ENCODE results near the gene ULK2.
"Not testable (repeated sequence)": the region's sequence is repeated elsewhere in the genome, so short reads cannot be mapped to it uniquely, and the experiment has no call there.

Gene ULK2

GRCh38 chr17:19886116-19886515 lies 18.4 kb upstream of the ULK2 start:
- DNase-seq (ENCODE audit: insufficient read length) (no peak), FAIRE-seq (no peak)
- TF ChIP-seq POLR2AphosphoS5 (IDR thresholded peaks at IDR 0.05; ENCODE audit: low read depth, low read length), result no peak
- TF ChIP-seq TAF1 (IDR thresholded peaks at IDR 0.05; ENCODE audit: borderline replicate concordance, low read depth, low read length), result no peak
- no peak for TF ChIP-seq POLR2A (IDR thresholded peaks at IDR 0.05; ENCODE audit: low read depth, low read length)

- FAIRE-seq, result no peak
- no peak for DNase-seq (ENCODE audit: insufficient read length)
- TF ChIP-seq TAF1 (IDR thresholded peaks at IDR 0.05; ENCODE audit: borderline replicate concordance, low read depth, low read length) (no peak), POLR2A (IDR thresholded peaks at IDR 0.05; ENCODE audit: low read depth, low read length) (no peak), POLR2AphosphoS5 (IDR thresholded peaks at IDR 0.05; ENCODE audit: low read depth, low read length) (no peak)
Observed at GRCh38 chr17:19883537-19884215, 15.9 kb upstream of the ULK2 start.

- TF ChIP-seq POLR2AphosphoS5 (IDR thresholded peaks at IDR 0.05; ENCODE audit: low read depth, low read length) (no peak), POLR2A (IDR thresholded peaks at IDR 0.05; ENCODE audit: low read depth, low read length) (no peak), TAF1 (IDR thresholded peaks at IDR 0.05; ENCODE audit: borderline replicate concordance, low read depth, low read length) (no peak)
- DNase-seq (ENCODE audit: insufficient read length) (no peak), FAIRE-seq (no peak)
Observed at GRCh38 chr17:19880393-19880792, 12.7 kb upstream of the ULK2 start.

GRCh38 chr17:19877364-19877945 lies 9.7 kb upstream of the ULK2 start:
- FAIRE-seq (no peak), DNase-seq (ENCODE audit: insufficient read length) (no peak)
- TF ChIP-seq POLR2A (IDR thresholded peaks at IDR 0.05; ENCODE audit: low read depth, low read length) (no peak), POLR2AphosphoS5 (IDR thresholded peaks at IDR 0.05; ENCODE audit: low read depth, low read length) (no peak), TAF1 (IDR thresholded peaks at IDR 0.05; ENCODE audit: borderline replicate concordance, low read depth, low read length) (no peak)

GRCh38 chr17:19876529-19877161 lies 8.9 kb upstream of the ULK2 start:
- TF ChIP-seq TAF1 (IDR thresholded peaks at IDR 0.05; ENCODE audit: borderline replicate concordance, low read depth, low read length) (no peak), POLR2AphosphoS5 (IDR thresholded peaks at IDR 0.05; ENCODE audit: low read depth, low read length) (no peak), POLR2A (IDR thresholded peaks at IDR 0.05; ENCODE audit: low read depth, low read length) (no peak)
- DNase-seq (ENCODE audit: insufficient read length), result no peak
- FAIRE-seq, result no peak

GRCh38 chr17:19874256-19874655 lies 6.5 kb upstream of the ULK2 start:
- TF ChIP-seq TAF1 (IDR thresholded peaks at IDR 0.05; ENCODE audit: borderline replicate concordance, low read depth, low read length), result no peak
- no peak for TF ChIP-seq POLR2AphosphoS5 (IDR thresholded peaks at IDR 0.05; ENCODE audit: low read depth, low read length)
- no peak for TF ChIP-seq POLR2A (IDR thresholded peaks at IDR 0.05; ENCODE audit: low read depth, low read length)
- DNase-seq (ENCODE audit: insufficient read length), result no peak
- no peak for FAIRE-seq

- no peak for FAIRE-seq
- TF ChIP-seq TAF1 (IDR thresholded peaks at IDR 0.05; ENCODE audit: borderline replicate concordance, low read depth, low read length) (no peak), POLR2AphosphoS5 (IDR thresholded peaks at IDR 0.05; ENCODE audit: low read depth, low read length) (no peak), POLR2A (IDR thresholded peaks at IDR 0.05; ENCODE audit: low read depth, low read length) (no peak)
Observed at GRCh38 chr17:19873346-19873745, 5.6 kb upstream of the ULK2 start.

GRCh38 chr17:19868079-19868395 lies 301 bp upstream of the ULK2 start:
- DNase-seq (ENCODE audit: insufficient read length) (no peak), FAIRE-seq (no peak)
- TF ChIP-seq POLR2AphosphoS5 (IDR thresholded peaks at IDR 0.05; ENCODE audit: low read depth, low read length) (no peak), TAF1 (IDR thresholded peaks at IDR 0.05; ENCODE audit: borderline replicate concordance, low read depth, low read length) (no peak), POLR2A (IDR thresholded peaks at IDR 0.05; ENCODE audit: low read depth, low read length) (no peak)

More at GRCh38 chr17:19873346-19873745, 5.6 kb upstream of the ULK2 start:
- DNase-seq (ENCODE audit: insufficient read length), result no peak

- FAIRE-seq (peak; percentile 56), DNase-seq (ENCODE audit: insufficient read length) (peak; percentile 46)
Observed at GRCh38 chr17:19867079-19867328, 732 bp downstream of the ULK2 start.

GRCh38 chr17:19865021-19865420 lies 2.7 kb downstream of the ULK2 start:
- no peak for FAIRE-seq
- TF ChIP-seq POLR2A (IDR thresholded peaks at IDR 0.05; ENCODE audit: low read depth, low read length) (no peak), POLR2AphosphoS5 (IDR thresholded peaks at IDR 0.05; ENCODE audit: low read depth, low read length) (no peak), TAF1 (IDR thresholded peaks at IDR 0.05; ENCODE audit: borderline replicate concordance, low read depth, low read length) (no peak)
- DNase-seq (ENCODE audit: insufficient read length), result no peak

More at GRCh38 chr17:19867079-19867328, 732 bp downstream of the ULK2 start:
- no peak for TF ChIP-seq TAF1 (IDR thresholded peaks at IDR 0.05; ENCODE audit: borderline replicate concordance, low read depth, low read length)
- no peak for TF ChIP-seq POLR2A (IDR thresholded peaks at IDR 0.05; ENCODE audit: low read depth, low read length)
- no peak for TF ChIP-seq POLR2AphosphoS5 (IDR thresholded peaks at IDR 0.05; ENCODE audit: low read depth, low read length)

GRCh38 chr17:19860647-19861177 lies 7.0 kb downstream of the ULK2 start:
- not testable (repeated sequence) for FAIRE-seq; DNase-seq (ENCODE audit: insufficient read length)

GRCh38 chr17:19857640-19858039 lies 10.1 kb downstream of the ULK2 start:
- DNase-seq (ENCODE audit: insufficient read length), result no peak
- FAIRE-seq, result no peak

More at GRCh38 chr17:19857640-19858039, 10.1 kb downstream of the ULK2 start:
- TF ChIP-seq POLR2A (IDR thresholded peaks at IDR 0.05; ENCODE audit: low read depth, low read length) (no peak), POLR2AphosphoS5 (IDR thresholded peaks at IDR 0.05; ENCODE audit: low read depth, low read length) (no peak), TAF1 (IDR thresholded peaks at IDR 0.05; ENCODE audit: borderline replicate concordance, low read depth, low read length) (no peak)
